Stimulated activated CD4-positive, alpha-beta T cell treated with anti-CD3 and anti-CD28 coated beads, Interleukin-12 subunit alpha, Interleukin-12 subunit beta, amount 100 ng/mL, for 24 hours (primary cell): ENCODE data around the gene PCNX1.
A peak's percentile ranks its signal among the peaks of the same experiment; 100 is the strongest.

Source experiments
- DNase-seq, 2 experiments: peaks; one replicate each; pipeline ENCODE4 v3.0.0-alpha.2; 2020; ENCODE audit warnings: low read depth in 2 of 2

Gene PCNX1

DNA sequence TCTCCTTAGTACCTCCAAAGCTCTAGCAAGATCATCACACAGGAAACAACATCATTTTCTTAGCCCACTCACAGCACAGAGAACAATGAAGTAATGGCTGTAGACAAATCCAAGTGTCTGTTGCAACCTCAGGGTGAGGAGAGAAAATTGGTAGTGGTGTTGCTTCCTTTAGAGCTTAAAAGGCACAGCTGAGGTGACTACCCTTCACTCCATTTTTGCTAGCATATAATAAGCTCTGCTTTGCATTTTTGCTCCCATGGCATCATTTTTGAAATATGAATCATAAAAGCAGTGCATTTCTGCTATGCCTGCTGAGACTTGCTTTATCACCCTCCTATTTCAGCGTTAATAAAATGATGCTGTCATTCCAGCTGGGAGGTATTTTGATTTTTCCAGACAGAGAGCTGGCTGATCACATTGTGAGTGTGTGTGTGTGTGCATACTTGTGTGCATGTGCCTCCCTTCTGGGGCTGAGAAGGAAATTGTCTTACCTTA is 18.5 kb upstream of the PCNX1 start:
- no peak for DNase-seq

DNA sequence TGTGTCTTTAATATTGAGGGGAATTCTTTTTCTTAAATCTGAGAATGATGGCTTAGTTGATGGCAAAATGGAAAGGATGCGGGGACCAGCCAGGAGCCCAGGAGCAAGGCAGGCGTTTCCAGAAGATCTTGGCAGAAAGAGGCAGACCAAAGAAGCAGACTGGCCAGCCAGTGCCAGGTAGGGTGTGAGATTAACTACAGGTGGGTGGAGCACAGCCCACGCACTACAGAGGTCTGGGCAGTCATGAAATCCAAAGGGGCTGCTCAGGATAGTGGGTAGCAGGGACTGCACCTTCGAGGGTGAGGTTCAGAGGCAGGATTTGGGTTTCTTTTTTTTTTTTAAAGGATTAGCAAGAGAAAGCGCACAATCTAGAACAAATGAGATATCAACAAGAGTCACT is 17.7 kb upstream of the PCNX1 start:
- no peak for DNase-seq

GRCh38 chr14:70890826-70891659 is 16.2 kb upstream of the PCNX1 start:
- no peak for DNase-seq

- no peak for DNase-seq
Observed at GRCh38 chr14:70891737-70892136, 15.5 kb upstream of the PCNX1 start.

GRCh38 chr14:70893062-70893845 is 14.0 kb upstream of the PCNX1 start:
- no peak for DNase-seq

- DNase-seq, result no peak
Observed at GRCh38 chr14:70893858-70894291, 13.4 kb upstream of the PCNX1 start.

GRCh38 chr14:70894868-70895267 is 12.4 kb upstream of the PCNX1 start:
- no peak for DNase-seq

DNA sequence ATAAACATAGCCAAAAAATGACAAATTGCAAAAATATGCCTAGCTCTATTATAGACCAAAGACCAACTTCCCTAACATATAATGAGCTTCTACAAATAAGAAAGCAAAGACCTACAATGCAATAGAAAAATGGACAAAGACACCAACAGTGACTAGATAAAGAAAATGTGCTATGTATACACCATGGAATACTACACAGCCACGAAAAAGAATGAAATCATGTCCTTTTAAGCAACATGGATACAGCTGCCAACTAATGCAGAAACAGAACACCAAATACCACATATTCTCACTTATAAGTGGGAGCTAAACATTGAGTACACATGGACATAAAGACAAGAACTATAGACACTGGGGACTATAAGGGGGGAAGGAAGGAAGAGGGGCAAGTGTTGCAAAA is 10.9 kb upstream of the PCNX1 start:
- no peak for DNase-seq

- DNase-seq, result no peak
Observed at GRCh38 chr14:70896981-70897380, 10.3 kb upstream of the PCNX1 start.

GRCh38 chr14:70897464-70897863 is 9.8 kb upstream of the PCNX1 start:
- DNase-seq, result no peak

- no peak for DNase-seq
Observed at GRCh38 chr14:70898111-70898745, 9.0 kb upstream of the PCNX1 start.

GRCh38 chr14:70901269-70901668 is 6.0 kb upstream of the PCNX1 start:
- DNase-seq, result no peak

GRCh38 chr14:70902184-70902583 is 5.1 kb upstream of the PCNX1 start:
- DNase-seq, result no peak

GRCh38 chr14:70904373-70904772 is 2.9 kb upstream of the PCNX1 start:
- DNase-seq, result no peak

DNA sequence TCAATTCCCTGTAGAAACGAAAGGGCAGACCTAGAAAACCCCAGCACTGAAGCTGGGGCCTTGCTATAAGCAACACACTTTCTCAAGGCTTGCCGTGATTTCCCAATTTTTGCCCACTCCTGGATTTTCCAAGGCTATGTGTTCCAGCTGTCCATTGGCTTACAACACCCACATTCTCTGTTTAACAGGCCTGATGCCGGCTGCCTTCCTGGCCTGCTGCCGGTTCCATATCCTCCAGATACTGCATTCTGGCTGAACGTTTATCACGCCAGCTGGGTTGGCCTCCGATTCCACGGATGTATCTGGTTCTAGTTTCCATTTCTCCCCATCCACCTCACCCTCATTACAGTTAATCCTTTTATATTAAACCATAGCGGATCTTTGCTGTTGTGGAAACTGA is 2.0 kb upstream of the PCNX1 start:
- no peak for DNase-seq

DNA sequence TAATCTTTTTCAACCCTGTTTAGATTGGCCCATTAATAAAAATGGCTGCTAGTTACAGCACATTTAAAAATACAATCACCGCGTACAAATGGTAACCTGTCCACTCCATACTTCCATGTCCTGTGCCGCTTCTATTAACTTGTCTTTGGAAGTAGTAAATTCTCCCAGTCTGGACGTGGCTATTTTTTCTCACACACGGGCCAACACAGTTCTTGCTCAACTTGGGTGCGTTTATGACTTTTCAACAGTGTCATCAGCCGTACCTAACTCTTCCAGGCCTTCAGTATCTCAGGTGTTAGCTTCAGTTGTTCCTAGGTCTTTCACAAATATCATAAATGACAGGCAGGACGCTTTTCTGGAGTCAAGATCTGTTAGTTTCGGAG is 475 bp upstream of the PCNX1 start:
- no peak for DNase-seq

DNA sequence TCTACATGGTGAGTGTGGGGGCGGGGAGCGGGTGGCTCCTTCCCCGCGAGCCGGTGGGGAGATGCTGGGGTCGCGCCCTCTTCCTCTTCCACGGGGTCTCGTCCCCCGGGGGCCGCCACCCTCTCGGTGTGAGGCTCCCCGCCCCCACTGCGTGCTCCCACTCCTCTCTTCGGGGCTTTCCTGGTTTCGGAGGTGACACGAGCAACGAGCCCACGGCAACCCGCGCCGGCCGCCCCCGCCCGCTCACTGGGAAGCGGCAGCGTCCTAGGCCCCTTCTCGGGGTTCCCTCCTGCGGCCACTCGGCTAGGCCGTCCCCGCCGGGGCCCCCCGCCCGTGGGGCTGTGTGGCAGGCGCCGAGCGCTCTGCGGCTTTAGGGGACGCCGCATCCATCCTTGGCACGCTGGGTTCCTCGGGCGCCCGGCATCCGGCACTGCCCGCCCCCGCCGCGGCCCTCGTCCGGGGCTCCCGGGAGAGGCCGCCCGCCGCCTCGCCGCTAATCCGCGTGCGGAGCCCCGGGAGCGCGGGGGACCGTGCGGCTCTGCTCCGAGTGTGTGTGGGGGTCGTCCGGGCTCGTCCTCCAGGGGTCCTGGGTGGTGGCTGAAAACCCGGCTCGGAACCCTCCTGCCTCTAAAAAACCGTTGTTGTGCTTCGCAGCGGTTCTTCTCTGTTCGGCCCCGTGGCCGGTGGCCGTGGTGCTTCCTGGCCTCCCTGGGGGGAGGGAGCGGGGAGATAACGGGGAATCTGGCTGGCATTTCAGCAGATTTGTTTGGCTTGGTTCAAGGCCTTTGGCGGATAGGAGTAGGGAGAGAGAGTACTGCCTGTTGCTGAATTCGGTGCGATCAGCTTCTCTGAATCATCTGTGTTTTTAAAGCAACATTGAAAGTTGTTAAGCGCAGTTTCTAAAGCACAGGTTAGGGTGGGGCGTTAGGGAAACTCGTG is 1.0 kb downstream of the PCNX1 start:
- DNase-seq, result peak in 1 of 2 experiments; percentile 43

DNA sequence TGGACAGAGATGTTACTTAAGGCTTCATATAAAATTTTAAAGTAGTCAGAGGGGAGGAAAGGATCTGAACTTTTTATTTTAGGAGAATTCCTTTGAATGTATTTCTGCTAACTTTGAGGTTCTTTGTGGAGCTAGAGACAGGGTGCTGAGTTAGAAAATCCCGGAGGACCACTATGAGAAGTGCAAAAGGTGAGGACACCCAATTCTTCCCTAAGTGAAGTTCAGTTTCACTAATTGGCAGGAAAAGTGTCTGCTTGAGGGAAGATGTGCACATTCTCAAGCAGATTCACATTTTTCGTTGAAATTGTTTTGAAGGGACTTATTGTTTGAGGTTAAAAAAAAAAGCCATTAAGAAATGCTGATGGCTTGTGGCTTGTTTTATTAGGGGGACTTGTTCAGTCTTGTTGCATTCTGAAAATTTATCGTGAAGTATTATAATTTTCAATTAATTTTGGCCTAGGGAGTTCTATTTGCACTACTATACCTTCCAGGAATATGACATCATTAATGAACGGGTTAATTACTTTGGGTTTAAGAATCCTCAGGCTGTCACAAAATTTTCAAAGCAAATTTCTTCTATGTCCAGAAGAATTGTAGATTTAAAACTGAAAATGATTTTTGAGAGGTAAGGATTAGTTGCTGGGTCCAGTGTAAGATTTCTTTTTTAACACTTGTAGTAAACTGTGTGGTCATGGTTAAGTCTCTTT is 1.8 kb downstream of the PCNX1 start:
- DNase-seq, result no peak

DNA sequence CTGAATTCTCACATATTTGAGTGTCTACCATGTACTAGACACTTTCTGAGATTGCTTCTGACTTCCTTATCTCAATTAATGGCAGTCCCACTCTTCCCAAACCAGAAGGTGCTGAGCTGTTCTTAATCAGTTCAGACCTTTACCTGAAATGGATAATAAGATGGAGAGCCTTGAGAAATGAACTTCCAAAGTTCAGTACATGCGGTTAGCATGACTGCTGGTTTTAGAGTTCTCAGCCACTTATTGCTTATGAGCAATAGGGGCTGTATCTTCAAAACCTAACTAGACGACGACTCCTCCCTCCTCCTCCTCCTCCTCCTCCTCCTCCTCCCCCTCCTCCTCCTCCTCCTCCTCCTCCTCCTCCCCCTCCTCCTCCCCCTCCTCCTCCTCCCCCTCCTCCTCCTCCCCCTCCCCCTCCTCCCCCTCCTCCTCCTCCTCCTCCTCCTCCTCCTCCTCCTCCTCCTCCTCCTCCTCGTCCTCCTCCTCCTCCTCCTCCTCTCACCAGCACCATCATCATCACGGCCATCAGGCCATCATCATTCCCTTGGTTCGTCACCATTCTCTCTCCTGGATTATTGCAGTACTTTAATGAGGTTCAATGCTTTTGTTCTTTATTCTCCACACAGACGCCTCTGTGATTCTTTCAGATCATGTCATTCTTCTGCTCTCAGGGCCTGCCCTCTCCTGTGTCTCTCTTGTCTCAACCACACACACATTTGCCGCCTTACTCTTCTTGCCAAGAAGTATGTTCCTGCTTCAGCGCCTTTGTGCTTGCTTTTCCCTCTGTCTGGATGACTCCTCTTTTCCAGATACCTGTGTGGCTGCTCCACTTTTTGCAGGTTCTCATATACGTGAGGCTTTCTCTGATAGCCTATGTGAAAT is 2.7 kb downstream of the PCNX1 start:
- no peak for DNase-seq

DNA sequence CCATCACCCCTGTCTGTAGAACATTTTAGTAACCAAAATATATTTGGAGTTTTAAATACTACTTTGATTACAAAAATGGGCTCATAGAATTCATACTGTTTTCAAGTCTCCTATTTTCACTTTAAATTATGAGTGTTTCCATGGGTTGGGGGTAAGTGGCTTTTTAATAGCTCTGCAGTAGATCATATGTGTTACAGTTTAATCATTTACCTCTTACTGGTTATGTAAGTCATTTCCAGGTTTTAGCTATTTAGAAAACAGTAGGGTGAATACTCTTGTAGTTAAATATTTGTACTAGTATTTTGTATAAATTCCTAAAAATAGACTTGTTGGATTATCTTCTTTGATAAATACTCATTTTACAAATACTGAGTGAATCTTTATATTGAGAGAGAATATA is 8.2 kb downstream of the PCNX1 start:
- no peak for DNase-seq
